ENCODE data around the gene ABCA8.

The ABCA8 gene

GRCh38 chr17:68886401-68886800, 68.8 kb downstream of the ABCA8 start:
- no peak overlapping the region for H3K4me3 ChIP-seq (ENCODE audit: low read length)
- no peak for DNase-seq (ENCODE audit: low read depth, low spot score)

- no peak for DNase-seq (ENCODE audit: low read depth, low spot score)
- H3K4me3 ChIP-seq (ENCODE audit: low read length), result no peak overlapping the region
These were observed 70.3 kb downstream of the ABCA8 start for GRCh38 chr17:68884888-68885287.

- no peak overlapping the region for H3K4me3 ChIP-seq (ENCODE audit: low read length)
- no peak for DNase-seq (ENCODE audit: low read depth, low spot score)
These were observed 76.8 kb downstream of the ABCA8 start for GRCh38 chr17:68878226-68878885.

- H3K4me3 ChIP-seq (ENCODE audit: low read length), result no peak overlapping the region
- DNase-seq (ENCODE audit: low read depth, low spot score), result no peak
These were observed 83.7 kb downstream of the ABCA8 start for GRCh38 chr17:68871447-68871846.

GRCh38 chr17:68870976-68871375, 84.2 kb downstream of the ABCA8 start:
- no peak overlapping the region for H3K4me3 ChIP-seq (ENCODE audit: low read length)
- no peak for DNase-seq (ENCODE audit: low read depth, low spot score)

- DNase-seq (ENCODE audit: low read depth, low spot score), result no peak
- H3K4me3 ChIP-seq (ENCODE audit: low read length), result no peak overlapping the region
These were observed 84.9 kb downstream of the ABCA8 start for GRCh38 chr17:68870161-68870826.

- H3K4me3 ChIP-seq (ENCODE audit: low read length), result no peak overlapping the region
- no peak for DNase-seq (ENCODE audit: low read depth, low spot score)
These were observed 86.5 kb downstream of the ABCA8 start for GRCh38 chr17:68868708-68869107.

- no peak for DNase-seq (ENCODE audit: low read depth, low spot score)
- no peak overlapping the region for H3K4me3 ChIP-seq (ENCODE audit: low read length)
These were observed 87.3 kb downstream of the ABCA8 start for GRCh38 chr17:68867759-68868516.

GRCh38 chr17:68865584-68865983, 89.6 kb downstream of the ABCA8 start:
- no peak overlapping the region for H3K4me3 ChIP-seq (ENCODE audit: low read length)
- no peak for DNase-seq (ENCODE audit: low read depth, low spot score)

GRCh38 chr17:68863091-68863652, 92.0 kb downstream of the ABCA8 start:
- H3K4me3 ChIP-seq (ENCODE audit: low read length), result no peak overlapping the region
- DNase-seq (ENCODE audit: low read depth, low spot score), result no peak

- no peak for DNase-seq (ENCODE audit: low read depth, low spot score)
- H3K4me3 ChIP-seq (ENCODE audit: low read length), result no peak overlapping the region
These were observed 93.6 kb downstream of the ABCA8 start for GRCh38 chr17:68861602-68862001.

GRCh38 chr17:68860941-68861340, 94.3 kb downstream of the ABCA8 start:
- DNase-seq (ENCODE audit: low read depth, low spot score), result no peak
- H3K4me3 ChIP-seq (ENCODE audit: low read length), result no peak overlapping the region

- DNase-seq (ENCODE audit: low read depth, low spot score), result no peak
- H3K4me3 ChIP-seq (ENCODE audit: low read length), result no peak overlapping the region
These were observed 100.7 kb downstream of the ABCA8 start for GRCh38 chr17:68854452-68854851.

GRCh38 chr17:68853439-68853838, 101.8 kb downstream of the ABCA8 start:
- DNase-seq (ENCODE audit: low read depth, low spot score), result no peak
- H3K4me3 ChIP-seq (ENCODE audit: low read length), result no peak overlapping the region

GRCh38 chr17:68853036-68853435, 102.2 kb downstream of the ABCA8 start:
- no peak overlapping the region for H3K4me3 ChIP-seq (ENCODE audit: low read length)
- no peak for DNase-seq (ENCODE audit: low read depth, low spot score)

- H3K4me3 ChIP-seq (ENCODE audit: low read length), result no peak overlapping the region
- DNase-seq (ENCODE audit: low read depth, low spot score), result no peak
These were observed 103.3 kb downstream of the ABCA8 start for GRCh38 chr17:68851890-68852289.

- DNase-seq (ENCODE audit: low read depth, low spot score), result no peak
These were observed 104.3 kb downstream of the ABCA8 start for GRCh38 chr17:68850749-68851510.

GRCh38 chr17:68849673-68850610, 105.2 kb downstream of the ABCA8 start:
- no peak overlapping the region for H3K4me3 ChIP-seq (ENCODE audit: low read length)
- no peak for DNase-seq (ENCODE audit: low read depth, low spot score)

More at GRCh38 chr17:68850749-68851510, 104.3 kb downstream of the ABCA8 start:
- no peak overlapping the region for H3K4me3 ChIP-seq (ENCODE audit: low read length)
